Measurements from ENCODE around the gene SRGN.
A peak's percentile ranks its signal among the peaks of the same experiment; 100 is the strongest.

The SRGN gene

GRCh38 chr10:69088471-69088769 lies 517 bp downstream of the SRGN start:
- peak overlapping the region; percentile 22 for H3K4me3 ChIP-seq (ENCODE audit: low read depth, low read length)
- no peak for TF ChIP-seq CTCF (IDR thresholded peaks at IDR 0.05; ENCODE audit: low read depth, low read length, missing control alignments)
- in situ Hi-C loops (cut with HindIII; ENCODE audit: low sequenced_read_pairs) = no loop called here
- no peak for DNase-seq (ENCODE audit: low read depth)

DNA sequence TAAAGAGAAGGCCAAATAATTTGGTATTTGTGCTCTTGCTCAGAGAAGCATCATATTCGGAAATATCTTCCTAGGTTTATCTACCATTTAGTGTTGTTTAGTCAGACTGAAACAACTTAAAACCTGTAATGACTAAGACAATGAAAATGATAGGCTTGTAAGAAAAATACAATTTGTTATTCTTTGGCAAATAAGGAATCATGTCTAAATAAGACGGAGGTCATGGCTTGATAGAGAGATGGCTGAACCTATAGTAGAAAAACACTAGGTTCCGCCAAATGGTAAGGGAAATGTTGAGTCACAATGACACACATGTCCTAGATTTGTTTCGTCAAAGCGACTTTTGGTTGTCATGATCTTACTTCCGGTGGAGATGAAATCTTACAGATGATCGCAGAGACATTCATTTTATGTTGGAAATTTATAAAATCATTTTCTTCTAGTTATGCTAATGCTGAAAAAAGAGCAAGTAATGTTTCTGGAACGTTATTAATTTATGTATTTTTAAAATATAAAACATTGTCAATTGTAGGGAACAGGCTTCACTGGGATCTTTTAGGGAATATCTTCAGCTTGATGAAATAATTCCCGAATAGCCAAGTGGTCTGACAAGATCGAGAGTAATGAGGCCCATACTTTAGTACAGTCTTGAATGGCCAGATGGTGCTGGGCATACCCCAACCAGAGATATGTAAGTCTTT lies 1.0 kb downstream of the SRGN start:
- in situ Hi-C loops (cut with HindIII; ENCODE audit: low sequenced_read_pairs) = no loop called here
- H3K4me3 ChIP-seq (ENCODE audit: low read depth, low read length) = no peak overlapping the region
- no peak for DNase-seq (ENCODE audit: low read depth)
- TF ChIP-seq CTCF (IDR thresholded peaks at IDR 0.05; ENCODE audit: low read depth, low read length, missing control alignments) = no peak

- H3K4me3 ChIP-seq (ENCODE audit: low read depth, low read length) = no peak overlapping the region
- no peak for DNase-seq (ENCODE audit: low read depth)
- no peak for TF ChIP-seq CTCF (IDR thresholded peaks at IDR 0.05; ENCODE audit: low read depth, low read length, missing control alignments)
- in situ Hi-C loops (cut with HindIII; ENCODE audit: low sequenced_read_pairs) = no loop called here
Observed at GRCh38 chr10:69089638-69090599, 2.0 kb downstream of the SRGN start.

DNA sequence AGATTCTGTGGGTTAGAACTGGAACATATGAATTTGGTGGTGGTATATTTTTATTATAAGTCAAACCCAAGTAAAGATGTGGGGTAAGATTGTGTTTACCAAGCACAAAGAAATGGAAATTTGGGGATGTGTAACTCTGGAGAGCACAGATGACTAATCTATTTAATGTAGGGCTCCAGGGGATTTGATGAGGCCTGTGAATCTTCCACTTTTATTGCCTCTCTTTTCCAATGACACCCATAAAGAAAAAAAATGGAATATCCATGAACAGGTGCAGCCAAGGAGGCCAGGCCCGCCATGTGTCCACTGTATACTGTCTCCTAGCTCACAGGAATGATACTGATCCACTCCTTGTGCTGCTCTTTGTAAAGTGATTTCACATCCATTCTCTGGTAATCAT lies 2.8 kb downstream of the SRGN start:
- TF ChIP-seq CTCF (IDR thresholded peaks at IDR 0.05; ENCODE audit: low read depth, low read length, missing control alignments) = no peak
- no peak overlapping the region for H3K4me3 ChIP-seq (ENCODE audit: low read depth, low read length)
- in situ Hi-C loops (cut with HindIII; ENCODE audit: low sequenced_read_pairs) = no loop called here
- DNase-seq (ENCODE audit: low read depth) = no peak

DNA sequence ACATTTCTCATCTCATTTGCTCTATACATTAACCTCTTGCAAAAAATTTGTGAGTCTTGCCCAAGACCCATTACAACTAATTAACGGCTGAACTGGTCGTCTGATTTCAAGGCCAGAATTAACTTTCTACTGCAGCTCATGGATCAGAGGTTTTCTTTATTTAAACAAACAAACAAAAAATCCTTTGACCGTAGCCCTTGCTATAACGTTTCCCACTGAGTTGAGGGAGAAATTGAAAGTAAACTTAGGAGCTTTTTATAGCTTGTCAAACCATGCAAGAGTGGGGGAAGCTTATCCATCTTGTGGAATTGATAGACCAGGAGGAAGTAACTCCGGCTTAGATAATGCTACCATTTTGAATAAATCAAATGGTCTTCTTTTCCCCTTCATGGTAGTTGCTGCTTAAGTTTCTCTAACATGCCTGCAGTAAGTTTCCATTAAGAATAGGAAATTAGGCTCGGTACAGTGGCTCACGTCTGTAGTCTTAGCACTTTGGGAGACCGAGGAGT lies 3.3 kb downstream of the SRGN start:
- TF ChIP-seq CTCF (IDR thresholded peaks at IDR 0.05; ENCODE audit: low read depth, low read length, missing control alignments) = no peak
- no peak for DNase-seq (ENCODE audit: low read depth)
- H3K4me3 ChIP-seq (ENCODE audit: low read depth, low read length) = no peak overlapping the region
- in situ Hi-C loops (cut with HindIII; ENCODE audit: low sequenced_read_pairs) = no loop called here

DNA sequence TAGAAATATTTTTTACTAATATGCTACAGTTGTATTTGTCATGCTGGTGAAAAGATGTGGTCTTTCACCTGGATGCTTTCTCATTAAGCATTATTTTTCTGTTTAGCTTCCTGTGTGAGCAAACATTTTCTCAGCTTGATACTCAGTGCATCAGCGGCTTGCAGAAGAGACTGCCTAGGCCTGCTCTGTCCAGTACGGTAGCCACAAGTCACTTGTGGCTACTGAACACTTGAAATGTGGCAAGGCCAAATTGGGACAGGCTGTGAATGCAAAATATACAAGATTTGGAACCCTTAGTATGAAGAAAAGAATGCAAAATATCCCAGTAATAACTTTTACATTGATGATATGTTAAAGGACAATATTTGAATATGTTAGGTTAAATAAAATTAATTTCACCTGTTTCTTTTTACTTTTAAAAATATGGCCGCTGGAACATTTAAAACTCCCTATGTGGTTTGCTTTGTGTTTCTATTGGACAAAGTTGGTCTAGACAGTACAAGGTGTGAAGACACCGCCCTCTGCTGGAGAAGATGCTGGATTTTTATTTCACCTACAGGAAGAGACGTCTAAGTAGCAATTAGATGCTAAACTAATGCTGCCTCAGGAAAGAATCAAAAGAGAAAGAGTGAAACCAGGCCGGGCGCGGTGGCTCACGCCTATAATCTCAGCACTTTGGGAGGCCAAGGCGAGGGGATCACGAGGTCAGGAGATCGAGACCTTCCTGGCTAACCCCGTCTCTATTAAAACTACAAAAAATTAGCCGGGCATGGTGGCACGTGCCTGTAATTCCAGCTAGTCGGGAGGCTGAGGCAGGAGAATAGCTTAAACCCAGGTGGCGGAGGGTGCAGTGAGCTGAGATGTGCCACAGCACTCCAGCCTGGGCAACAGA lies 5.3 kb downstream of the SRGN start:
- in situ Hi-C loops (cut with HindIII; ENCODE audit: low sequenced_read_pairs) = no loop called here
- peak; percentile 81 for DNase-seq (ENCODE audit: low read depth)
- TF ChIP-seq CTCF (IDR thresholded peaks at IDR 0.05; ENCODE audit: low read depth, low read length, missing control alignments) = peak; percentile 65
- H3K4me3 ChIP-seq (ENCODE audit: low read depth, low read length) = no peak overlapping the region
